ENCODE data around the gene AP1S1. TPM values are rescaled to one million over a fixed set of nuclear protein-coding genes. Genes with fewer than 3 reads are reported as not detected.

AP1S1 gene
- total RNA-seq, 1 experiment from 2014 or later, result 227 TPM

DNA sequence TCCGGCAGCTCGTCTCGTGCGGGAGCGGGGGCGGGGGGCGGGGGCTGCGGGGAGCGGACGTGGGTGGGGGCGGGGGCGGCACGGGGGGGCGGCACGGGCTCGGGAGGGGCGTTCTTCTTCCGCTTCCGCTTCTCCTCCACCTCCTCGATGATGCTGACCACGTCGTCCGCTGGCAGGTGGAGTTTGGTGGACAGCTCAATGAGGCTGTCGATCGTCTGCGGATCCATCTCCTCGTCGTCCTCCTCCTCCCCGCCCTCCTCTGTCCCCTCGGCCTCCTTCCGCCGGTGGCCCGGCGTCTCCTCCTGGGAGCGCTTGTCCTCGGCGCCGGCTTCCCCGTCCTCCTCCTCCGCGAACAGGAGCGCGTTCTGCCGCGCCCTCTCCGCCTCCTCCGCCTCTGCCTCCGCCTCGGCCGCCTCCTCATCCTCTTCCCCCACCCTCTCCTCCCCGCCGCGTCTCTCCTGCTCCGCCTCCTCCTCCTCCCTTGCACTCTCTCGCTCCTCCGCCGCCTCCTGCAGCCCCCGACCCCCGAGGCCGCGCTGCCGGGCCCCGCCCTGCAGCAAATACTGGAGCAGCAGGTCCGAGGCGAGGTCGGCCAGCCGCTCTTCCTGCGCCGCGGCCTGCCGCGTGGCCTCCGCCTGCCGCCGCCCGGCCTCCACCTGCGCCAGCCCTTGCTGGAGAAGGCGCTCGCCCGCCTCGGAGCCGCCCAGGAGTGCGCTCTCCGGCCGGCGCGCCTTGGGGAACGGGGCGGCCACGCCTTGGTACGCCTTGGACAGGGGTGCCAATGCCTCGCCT, 9.2 kb downstream of the AP1S1 start:
- Histone ChIP-seq H3K9me2 (ENCODE audit: insufficient read depth) (no peaks in the 10 kb centered on the region), H3K27me3 (ENCODE audit: insufficient read depth, low read depth) (peaks cover 15% of the 10 kb centered on the region), H3F3A (ENCODE audit: insufficient read depth, low read depth) (peaks cover 44% of the 10 kb centered on the region), H3K4me2 (peak overlapping the region; percentile 87), H3K79me2 (ENCODE audit: low read depth) (peaks cover 11% of the 10 kb centered on the region), H3K4me1 (replicated peaks; ENCODE audit: insufficient read depth) (peaks cover 55% of the 10 kb centered on the region), H3K27ac (peak overlapping the region; percentile 62), H3K36me3 (ENCODE audit: low read depth) (no peaks in the 10 kb centered on the region; the same call in 1 of the 2 replicates), H3K4me3 (peak overlapping the region; percentile 86), H3K9me3 (ENCODE audit: insufficient read depth, low read depth) (no peaks in the 10 kb centered on the region), H4K20me1 (ENCODE audit: insufficient read depth) (peaks cover 7% of the 10 kb centered on the region; the same call in 1 of the 2 replicates), H2AFZ (peak overlapping the region; percentile 80)
- ChIA-PET CTCF (interaction anchor here (0.6 to 0.9 kb wide), 3 partner anchors 19 to 77 kb away, joined by 3 to 7 read pairs (median 5); no protein-coding TSS in a partner anchor), POLR2A (ENCODE audit: unreplicated experiment) (interaction anchor here (0.7 kb wide), 1 partner anchor 19 kb away, joined by 3 read pairs; no protein-coding TSS in a partner anchor)
- intact Hi-C loops (cut with micrococcal nuclease; ENCODE audit: unreplicated experiment), result no loop called here
- no TSS peak for BruUV-seq (replicated peaks)
- peak; percentile 56 to 75 for DNase-seq
- TF ChIP-seq, protein P1, sequence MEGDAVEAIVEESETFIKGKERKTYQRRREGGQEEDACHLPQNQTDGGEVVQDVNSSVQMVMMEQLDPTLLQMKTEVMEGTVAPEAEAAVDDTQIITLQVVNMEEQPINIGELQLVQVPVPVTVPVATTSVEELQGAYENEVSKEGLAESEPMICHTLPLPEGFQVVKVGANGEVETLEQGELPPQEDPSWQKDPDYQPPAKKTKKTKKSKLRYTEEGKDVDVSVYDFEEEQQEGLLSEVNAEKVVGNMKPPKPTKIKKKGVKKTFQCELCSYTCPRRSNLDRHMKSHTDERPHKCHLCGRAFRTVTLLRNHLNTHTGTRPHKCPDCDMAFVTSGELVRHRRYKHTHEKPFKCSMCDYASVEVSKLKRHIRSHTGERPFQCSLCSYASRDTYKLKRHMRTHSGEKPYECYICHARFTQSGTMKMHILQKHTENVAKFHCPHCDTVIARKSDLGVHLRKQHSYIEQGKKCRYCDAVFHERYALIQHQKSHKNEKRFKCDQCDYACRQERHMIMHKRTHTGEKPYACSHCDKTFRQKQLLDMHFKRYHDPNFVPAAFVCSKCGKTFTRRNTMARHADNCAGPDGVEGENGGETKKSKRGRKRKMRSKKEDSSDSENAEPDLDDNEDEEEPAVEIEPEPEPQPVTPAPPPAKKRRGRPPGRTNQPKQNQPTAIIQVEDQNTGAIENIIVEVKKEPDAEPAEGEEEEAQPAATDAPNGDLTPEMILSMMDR (conservative IDR thresholded peaks at IDR 0.05), result no peak
- no peak for TF ChIP-seq EZH2 (IDR thresholded peaks at IDR 0.05; ENCODE audit: low read depth)

DNA sequence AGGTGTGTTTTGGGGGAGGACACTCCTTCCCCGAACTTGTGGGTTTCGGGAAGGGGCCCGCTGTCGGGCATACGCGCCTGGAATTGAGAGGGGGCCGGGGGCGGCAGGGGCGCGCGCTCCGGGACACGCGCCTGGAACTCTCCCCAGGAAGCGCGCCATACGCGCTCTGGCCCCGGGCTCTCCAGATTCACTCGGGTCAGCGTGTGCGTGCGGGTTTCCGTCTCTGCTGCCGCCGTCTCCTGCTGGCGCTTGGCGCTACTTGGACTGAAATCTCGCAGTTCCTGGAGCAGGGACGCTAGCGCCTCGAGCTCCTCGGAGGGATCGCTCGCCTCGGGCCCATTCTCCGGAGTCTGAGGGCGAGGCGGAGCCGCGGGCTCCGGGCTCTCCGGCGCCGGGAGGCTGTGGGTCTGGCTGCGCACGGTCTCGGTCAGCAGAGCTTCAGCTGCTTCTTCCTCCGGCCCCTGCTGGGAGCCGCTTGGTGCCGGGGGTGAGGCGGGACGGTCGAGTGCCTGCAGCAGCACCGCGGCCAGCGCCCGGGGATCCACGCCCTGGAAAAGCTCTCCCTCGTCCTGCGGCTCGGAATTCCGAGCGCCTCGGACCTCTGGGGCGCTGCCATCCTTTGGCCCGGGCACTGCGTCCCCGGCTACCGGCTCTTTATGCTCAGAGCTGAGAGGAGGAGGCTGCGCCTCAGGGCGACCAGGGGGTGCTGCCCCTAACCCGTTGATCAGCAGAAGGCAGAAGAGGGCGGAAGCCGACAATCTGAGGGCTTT, 10.0 kb downstream of the AP1S1 start:
- intact Hi-C loops (cut with micrococcal nuclease; ENCODE audit: unreplicated experiment), result no loop called here
- TSS peak; percentile 5 for BruUV-seq (replicated peaks)
- TF ChIP-seq EZH2 (IDR thresholded peaks at IDR 0.05; ENCODE audit: low read depth), result no peak
- TF ChIP-seq, protein P1 (conservative IDR thresholded peaks at IDR 0.05), result no peak
- CTCF ChIA-PET, result interaction anchor here (0.6 to 1.7 kb wide), 2 partner anchors 20 to 372 kb away, joined by 4 to 7 read pairs; no protein-coding TSS in a partner anchor
- Histone ChIP-seq H3K4me3 (peak overlapping the region; percentile 86), H3K4me1 (replicated peaks; ENCODE audit: insufficient read depth) (peaks cover 52% of the 10 kb centered on the region), H3K4me2 (peak overlapping the region; percentile 87), H3K9me2 (ENCODE audit: insufficient read depth) (no peaks in the 10 kb centered on the region), H3K36me3 (ENCODE audit: low read depth) (no peaks in the 10 kb centered on the region), H3K79me2 (ENCODE audit: low read depth) (peaks cover 6% of the 10 kb centered on the region; the same call in 1 of the 2 replicates), H3F3A (ENCODE audit: insufficient read depth, low read depth) (peaks cover 42% of the 10 kb centered on the region), H3K27ac (peak overlapping the region; percentile 62), H3K27me3 (ENCODE audit: insufficient read depth, low read depth) (peaks cover 17% of the 10 kb centered on the region), H2AFZ (peak overlapping the region; percentile 80; the same call in 1 of the 2 replicates), H4K20me1 (ENCODE audit: insufficient read depth) (peaks cover 7% of the 10 kb centered on the region; the same call in 1 of the 2 replicates), H3K9me3 (ENCODE audit: insufficient read depth, low read depth) (no peaks in the 10 kb centered on the region)
- DNase-seq, result peak; percentile 42 to 56
- POLR2A ChIA-PET (ENCODE audit: unreplicated experiment), result interaction anchor here (0.7 kb wide), 1 partner anchor 119 kb away, joined by 3 read pairs; no protein-coding TSS in a partner anchor
